GM04504 (cell line): Measurements from ENCODE around the gene AGBL4.

Experiments
- DNase-seq: peaks from one replicate; pipeline ENCODE4 v3.0.0-alpha.2; 2012; ENCODE audit warnings: low read depth

AGBL4 gene

DNA sequence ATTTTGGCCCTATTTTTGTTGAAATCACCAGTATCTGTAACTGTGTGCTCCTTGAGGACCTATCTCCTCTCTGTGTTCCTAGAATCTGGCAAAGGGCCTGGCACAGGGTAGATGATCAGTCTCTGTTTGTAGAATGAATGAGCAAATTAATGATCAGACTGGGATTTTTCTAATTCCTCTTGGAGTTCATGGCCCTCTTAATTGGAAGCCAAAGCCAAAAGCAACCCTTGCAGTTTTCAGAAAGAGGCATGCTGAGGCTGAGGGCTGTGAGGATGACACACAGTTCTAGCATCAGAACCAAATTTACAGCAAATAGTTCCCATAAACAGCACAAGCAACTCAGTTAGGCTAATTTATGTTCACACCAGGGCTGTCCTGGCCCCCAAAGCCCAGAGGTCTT is 1136.0 kb downstream of the AGBL4 start:
- no peak for DNase-seq

GRCh38 chr1:48882020-48882419 is 1141.7 kb downstream of the AGBL4 start:
- no peak for DNase-seq

GRCh38 chr1:48878191-48878940 is 1145.4 kb downstream of the AGBL4 start:
- peak; percentile 85 for DNase-seq

GRCh38 chr1:48876330-48876785 is 1147.4 kb downstream of the AGBL4 start:
- peak; percentile 26 for DNase-seq

DNA sequence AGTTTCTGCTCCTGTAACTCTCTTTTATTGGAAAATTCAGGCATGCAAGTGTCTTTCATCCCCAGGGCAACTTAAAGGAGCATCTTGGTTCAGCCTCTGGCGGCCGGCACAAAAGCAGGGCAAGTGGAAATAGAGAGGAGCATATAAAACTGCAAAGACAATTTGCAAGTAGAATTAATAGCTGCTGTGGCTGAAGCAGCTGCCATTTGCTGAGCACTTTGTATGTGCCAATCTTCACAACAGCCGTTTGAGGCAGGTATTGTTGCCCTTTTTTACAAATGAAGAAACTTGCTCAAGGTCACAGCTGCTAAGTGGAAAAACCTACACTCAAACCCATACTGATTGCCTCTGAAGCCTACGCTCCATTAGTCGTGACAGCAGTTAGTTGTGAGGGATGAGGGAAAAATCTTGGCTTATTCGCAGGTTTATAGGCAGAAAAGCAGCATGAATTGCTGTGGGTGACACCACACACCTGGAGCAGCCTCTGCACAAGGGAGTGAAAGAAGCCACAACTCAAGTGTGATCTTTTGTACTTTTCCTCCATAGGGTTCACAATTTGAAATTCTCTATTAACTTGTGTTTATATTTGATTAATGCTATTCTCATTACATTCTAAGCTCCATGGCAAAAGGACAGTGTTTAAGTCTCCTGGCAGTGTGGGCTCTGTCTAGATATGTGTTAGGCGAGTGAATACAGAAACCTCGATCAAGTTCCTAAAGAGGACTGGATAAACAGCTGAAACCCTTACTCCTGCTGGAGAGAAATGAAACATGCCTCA is 1148.0 kb downstream of the AGBL4 start:
- no peak for DNase-seq

DNA sequence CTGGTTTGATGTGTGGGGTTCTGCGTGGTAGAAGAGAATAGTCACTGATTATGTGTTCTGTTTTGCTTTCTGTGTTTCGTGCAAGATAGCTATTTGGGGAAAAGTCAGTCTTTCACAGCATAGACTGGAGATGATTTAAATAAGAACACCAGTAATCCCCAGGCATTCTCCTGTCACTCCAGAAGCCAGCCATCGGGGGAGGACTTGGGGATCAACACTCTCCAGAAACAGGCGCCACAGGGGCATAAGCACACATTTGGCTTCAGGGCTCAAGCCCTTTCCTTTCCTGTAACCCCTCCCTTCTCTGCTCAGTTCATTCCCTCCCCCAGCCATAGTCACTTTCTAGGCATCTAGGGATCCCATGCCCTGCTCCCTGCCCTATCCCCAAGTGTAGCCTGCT is 1149.8 kb downstream of the AGBL4 start:
- no peak for DNase-seq

DNA sequence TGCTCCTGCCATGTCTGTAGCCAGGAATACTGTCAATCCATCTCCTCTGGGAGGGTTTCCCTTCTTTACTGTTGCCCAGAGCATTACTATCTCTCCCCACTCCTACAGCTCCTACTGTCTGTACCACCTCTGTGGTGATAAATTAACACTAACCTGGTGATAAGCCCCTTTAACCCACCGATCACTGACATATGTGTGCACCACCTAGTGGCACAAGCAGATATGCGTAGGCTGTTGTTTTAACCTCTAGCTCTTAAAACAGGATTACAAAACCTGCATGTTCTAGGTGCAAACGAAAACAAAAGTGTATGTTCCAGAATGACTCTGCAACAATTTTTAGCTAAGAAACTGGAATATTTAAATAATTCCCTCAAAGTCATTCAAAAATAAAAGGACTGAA is 1153.2 kb downstream of the AGBL4 start:
- no peak for DNase-seq

- no peak for DNase-seq
Measured at GRCh38 chr1:48869116-48869893, 1154.4 kb downstream of the AGBL4 start.

GRCh38 chr1:48864913-48865312 is 1158.8 kb downstream of the AGBL4 start:
- no peak for DNase-seq

DNA sequence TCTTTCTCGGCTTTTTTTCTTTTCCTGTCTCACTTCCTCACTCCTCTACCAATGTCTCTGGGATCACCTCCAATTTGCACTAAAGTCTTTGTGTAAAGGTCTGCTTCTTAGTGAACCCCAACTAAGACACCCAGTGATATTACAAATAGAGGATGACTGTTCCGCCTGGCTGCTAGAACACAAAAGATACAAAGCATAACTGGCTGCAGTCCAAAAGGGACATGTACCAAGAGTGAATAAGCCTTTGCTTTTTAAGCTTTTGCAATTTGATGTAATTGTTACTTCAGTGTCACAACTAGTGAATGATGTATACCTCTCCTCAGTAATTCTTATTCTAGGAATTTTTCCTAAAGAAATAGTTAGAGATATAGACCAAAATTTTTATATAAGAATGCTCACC is 1164.3 kb downstream of the AGBL4 start:
- DNase-seq, result no peak

GRCh38 chr1:48858200-48858920 is 1165.4 kb downstream of the AGBL4 start:
- no peak for DNase-seq

DNA sequence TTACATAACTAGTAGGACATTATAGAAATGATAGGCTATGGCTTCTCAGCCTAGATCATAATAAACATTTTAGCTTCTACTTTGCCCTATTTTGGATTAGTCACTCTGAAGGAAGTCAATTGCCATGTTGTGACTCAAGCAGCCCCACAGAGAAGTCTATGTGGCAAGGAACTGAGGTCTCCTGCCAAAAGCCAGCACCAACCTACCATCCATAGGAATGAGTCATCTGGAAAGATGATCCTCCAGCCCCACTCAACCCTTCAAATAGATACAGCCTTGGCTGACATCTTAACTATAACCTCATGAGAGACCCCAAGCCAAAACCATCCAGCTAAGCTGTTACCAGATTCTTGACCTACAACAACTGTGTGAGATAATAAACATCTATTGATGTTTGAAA is 1170.7 kb downstream of the AGBL4 start:
- peak; percentile 87 for DNase-seq

DNA sequence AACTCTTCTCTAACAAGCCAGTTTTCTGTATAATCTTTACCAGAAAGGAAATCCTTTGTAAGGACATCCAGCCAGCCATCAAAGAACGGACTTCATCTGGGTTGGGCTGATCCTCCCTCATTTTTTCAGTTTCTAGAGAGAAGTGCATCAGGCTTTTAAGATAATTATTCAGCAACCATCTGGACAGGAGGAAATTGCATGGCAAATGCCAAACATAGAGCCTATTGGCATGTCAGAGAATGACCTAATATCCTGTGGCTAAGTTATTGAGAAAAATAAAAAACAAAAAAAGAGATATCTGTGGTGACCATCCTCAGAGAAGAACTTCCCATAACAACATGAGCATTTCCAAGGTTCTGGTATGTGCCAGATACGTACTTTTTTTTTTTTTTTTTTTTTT is 1172.1 kb downstream of the AGBL4 start:
- peak; percentile 44 for DNase-seq

- DNase-seq, result no peak
Measured at GRCh38 chr1:48848035-48848434, 1175.7 kb downstream of the AGBL4 start.

DNA sequence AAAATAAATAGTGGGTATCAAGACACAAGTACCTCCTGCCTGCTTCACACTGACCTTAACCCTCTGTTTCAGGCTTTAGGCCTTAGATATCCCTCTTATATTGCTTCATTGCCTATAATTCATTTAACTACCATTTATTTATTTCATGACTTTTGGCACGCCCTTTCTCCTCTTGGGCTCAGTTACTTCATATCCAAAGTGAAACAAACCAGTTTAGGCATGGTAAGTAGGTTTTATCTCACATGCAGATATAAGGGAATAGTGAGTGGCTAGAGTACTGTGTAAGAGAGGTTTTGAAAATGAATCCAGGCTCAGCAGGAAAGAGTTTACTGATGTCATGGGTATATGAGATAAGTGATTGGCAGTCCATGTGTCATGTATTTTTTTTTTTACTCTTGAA is 1177.3 kb downstream of the AGBL4 start:
- no peak for DNase-seq

DNA sequence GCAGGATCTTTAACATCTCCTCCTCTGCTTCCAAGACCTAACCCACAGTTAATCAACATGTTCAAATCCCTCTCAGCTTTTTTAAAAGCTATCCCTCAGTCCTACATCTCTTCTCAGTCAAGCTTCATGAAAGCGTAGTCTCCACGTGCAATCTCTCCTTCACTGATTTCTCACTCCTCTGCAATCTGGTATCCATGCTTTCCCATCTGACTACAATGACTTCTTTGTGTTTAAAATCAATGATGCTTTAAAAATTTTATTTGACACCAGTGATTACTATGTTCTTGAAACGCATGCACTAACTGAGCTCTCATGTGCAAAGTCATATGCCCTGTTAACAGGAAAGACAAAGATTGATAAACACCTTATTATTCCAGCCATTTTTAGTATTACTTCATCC is 1179.6 kb downstream of the AGBL4 start:
- no peak for DNase-seq

- DNase-seq, result no peak
Measured at GRCh38 chr1:48841966-48842365, 1181.8 kb downstream of the AGBL4 start.

- no peak for DNase-seq
Measured at GRCh38 chr1:48841461-48841860, 1182.3 kb downstream of the AGBL4 start.

GRCh38 chr1:48831120-48831978 is 1192.4 kb downstream of the AGBL4 start:
- DNase-seq, result no peak

- no peak for DNase-seq
Measured at GRCh38 chr1:48830715-48831114, 1193.0 kb downstream of the AGBL4 start.

DNA sequence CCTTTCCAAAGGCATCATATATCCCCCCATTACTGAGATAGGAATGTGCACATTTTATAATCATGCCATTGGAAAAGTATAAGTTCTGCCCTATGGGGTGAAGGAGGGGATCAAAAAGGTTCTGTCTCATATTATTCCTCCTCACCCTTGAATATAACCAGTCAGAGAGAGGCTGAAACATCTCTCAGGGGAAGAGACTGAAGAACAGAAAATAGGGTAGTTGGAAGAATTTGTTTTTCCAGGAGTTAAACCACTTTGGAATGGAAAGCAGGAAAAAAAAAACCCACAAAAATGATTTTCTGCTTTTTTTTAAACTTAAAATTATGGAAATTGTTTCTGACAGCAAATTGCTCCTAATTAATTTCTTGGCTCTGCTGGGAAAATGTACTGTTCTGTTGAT is 1194.3 kb downstream of the AGBL4 start:
- no peak for DNase-seq
